ENCODE data around the gene ZNF304. TPM values are rescaled to one million over a fixed set of nuclear protein-coding genes. Genes with fewer than 3 reads are reported as not detected.
"Not testable (repeated sequence)": the region's sequence is repeated elsewhere in the genome, so short reads cannot be mapped to it uniquely, and the experiment has no call there.

The ZNF304 gene
- total and polyA plus RNA-seq, 9 of the 15 experiments (the other 6 are each of a cell fraction or from before 2014, with no cell fraction given) = 0.82 to 5.5 (median 3.6) TPM

- TF ChIP-seq PHF21A (IDR thresholded peaks at IDR 0.05; ENCODE audit: borderline replicate concordance, low read depth) = no peak
- no peak for TF ChIP-seq ZNF449 (CRISPR knock-in tag; IDR thresholded peaks at IDR 0.05)
- TF ChIP-seq ZFP36 (IDR thresholded peaks at IDR 0.05; ENCODE audit: low read depth, low read length, partially characterized antibody) = peak; percentile 51
- in situ Hi-C loops (cut with MboI) = no loop called here
- Histone ChIP-seq H3K4me3 (no peak overlapping the region), H3K9me1 (ENCODE audit: control insufficient read depth, insufficient read depth, low read length) (no peaks in the 10 kb centered on the region), H3K79me2 (ENCODE audit: control insufficient read depth, insufficient read depth, low read length) (no peaks in the 10 kb centered on the region), H4K20me1 (replicated peaks; ENCODE audit: control insufficient read depth, insufficient read depth, low read length) (no peaks in the 10 kb centered on the region), H2AFZ (ENCODE audit: low read depth, low read length) (no peak overlapping the region), H3K9me3 (replicated peaks; ENCODE audit: control insufficient read depth, insufficient read depth, low read depth, low read length) (peaks cover 2% of the 10 kb centered on the region; the same call in 1 of the 2 replicates), H3K9ac (ENCODE audit: insufficient read depth in 1 of 2, low read depth in 2 of 2, low read length in 2 of 2) (no peak overlapping the region), H3K36me3 (ENCODE audit: control insufficient read depth, insufficient read depth, low read length) (no peaks in the 10 kb centered on the region), H3K4me1 (replicated peaks in 1 of 2; ENCODE audit: control insufficient read depth in 2 of 2, insufficient read depth in 2 of 2, low read length in 2 of 2) (no peaks in the 10 kb centered on the region), H3K4me2 (ENCODE audit: insufficient read depth, low read length) (no peak overlapping the region), H3K27me3 (ENCODE audit: control insufficient read depth in 2 of 2, insufficient read depth in 2 of 2, low read length in 2 of 2) (no peaks in the 10 kb centered on the region), H3K27ac (ENCODE audit: extremely low read depth, low read depth, low read length) (no peak overlapping the region)
- DNase-seq (ENCODE audit: extremely low read depth in 1 of 4, low spot score in 3 of 4) (no peak), ATAC-seq (no peak), FAIRE-seq (no peak)
- WGBS (ENCODE audit: insufficient coverage, low coverage, missing lambda C conversion rate) = 3% methylated on average over 6 of the region's 6 CpGs
- ChIA-PET POLR2A (interaction anchor here (0.7 kb wide), 1 partner anchor 13 kb away, joined by 3 read pairs; no protein-coding TSS in a partner anchor), CTCF (ENCODE audit: low intra/inter-chr PET ratio) (no interaction called here)
- intact Hi-C loops (cut with micrococcal nuclease) = no loop called here
- no TSS peak for BruUV-seq (replicated peaks)
Measured at GRCh38 chr19:57374179-57374578, 23.1 kb downstream of the ZNF304 start.

- H3K79me2 ChIP-seq (ENCODE audit: control insufficient read depth, insufficient read depth, low read length); H3K27ac ChIP-seq (ENCODE audit: extremely low read depth, low read depth, low read length); H3K9me3 ChIP-seq (replicated peaks; ENCODE audit: control insufficient read depth, insufficient read depth, low read depth, low read length); H3K4me3 ChIP-seq; H3K4me2 ChIP-seq (ENCODE audit: insufficient read depth, low read length); intact Hi-C loops (cut with micrococcal nuclease); H3K27me3 ChIP-seq (ENCODE audit: control insufficient read depth in 2 of 2, insufficient read depth in 2 of 2, low read length in 2 of 2); BruUV-seq (replicated peaks); H4K20me1 ChIP-seq (replicated peaks; ENCODE audit: control insufficient read depth, insufficient read depth, low read length); H3K36me3 ChIP-seq (ENCODE audit: control insufficient read depth, insufficient read depth, low read length); DNase-seq (ENCODE audit: extremely low read depth in 1 of 4, low spot score in 3 of 4); CTCF ChIA-PET (ENCODE audit: low intra/inter-chr PET ratio); in situ Hi-C loops (cut with MboI); H2AFZ ChIP-seq (ENCODE audit: low read depth, low read length); POLR2A ChIA-PET; H3K9ac ChIP-seq (ENCODE audit: insufficient read depth in 1 of 2, low read depth in 2 of 2, low read length in 2 of 2); H3K9me1 ChIP-seq (ENCODE audit: control insufficient read depth, insufficient read depth, low read length); H3K4me1 ChIP-seq (replicated peaks in 1 of 2; ENCODE audit: control insufficient read depth in 2 of 2, insufficient read depth in 2 of 2, low read length in 2 of 2); FAIRE-seq; ATAC-seq: not testable (repeated sequence)
- peak; percentile 75 for TF ChIP-seq ZNF316 (IDR thresholded peaks at IDR 0.05)
- peak; percentile 53; the same call in 1 of the 2 replicates for TF ChIP-seq MAFF (IDR thresholded peaks at IDR 0.05; ENCODE audit: low read length)
- TF ChIP-seq MAFK (IDR thresholded peaks at IDR 0.05; ENCODE audit: low read length) = peak; percentile 41; the same call in 1 of the 2 replicates
- TF ChIP-seq C11orf30 (IDR thresholded peaks at IDR 0.05; ENCODE audit: low read depth) = peak; percentile 68
- peak; percentile 63 for TF ChIP-seq MAFG (tag; conservative IDR thresholded peaks at IDR 0.05)
- 0% methylated on average over 2 of the region's 2 CpGs for WGBS (ENCODE audit: insufficient coverage, low coverage, missing lambda C conversion rate)
Measured at GRCh38 chr19:57374647-57375046, 23.6 kb downstream of the ZNF304 start.
